Osteocyte (in vitro differentiated cells): ENCODE data around the gene SIL1. TPM values are rescaled to one million over a fixed set of nuclear protein-coding genes. Genes with fewer than 3 reads are reported as not detected.

Experiments used
- DNase-seq: peaks from one replicate; pipeline ENCODE4 v3.0.0; 2021; ENCODE audit warnings: mixed read lengths; ENCODE audit not compliant: unreplicated experiment; ENCODE audit errors: extremely low spot score
- H3K27ac Mint-ChIP-seq: one replicate; pipeline ENCODE4 v1.8.0; 2021; ENCODE audit warnings: mild to moderate bottlenecking, mixed read lengths; ENCODE audit not compliant: unreplicated experiment
- H3K27me3 Mint-ChIP-seq: one replicate; pipeline ENCODE4 v1.8.0; 2021; ENCODE audit warnings: mixed read lengths; ENCODE audit not compliant: unreplicated experiment
- H3K36me3 Mint-ChIP-seq: one replicate; pipeline ENCODE4 v1.8.0; 2021; ENCODE audit warnings: mixed read lengths; ENCODE audit not compliant: unreplicated experiment
- H3K4me1 Mint-ChIP-seq: one replicate; pipeline ENCODE4 v1.8.0; 2021; ENCODE audit warnings: mixed read lengths; ENCODE audit not compliant: unreplicated experiment
- H3K4me3 Mint-ChIP-seq: one replicate; pipeline ENCODE4 v1.8.0; 2021; ENCODE audit warnings: mild to moderate bottlenecking, moderate library complexity, mixed read lengths; ENCODE audit not compliant: unreplicated experiment
- H3K9me3 Mint-ChIP-seq: one replicate; pipeline ENCODE4 v1.8.0; 2021; ENCODE audit warnings: mixed read lengths; ENCODE audit not compliant: unreplicated experiment
- total RNA-seq: library from RNA; stranded (reverse); gene quantifications from 2 replicates; pipeline ENCODE4 v1.2.1, GENCODE V29; 2021
- TF ChIP-seq, protein P1 (sequence below): fragments of 200-600 bp; sonication (generic); IDR thresholded peaks from 2 replicates; pipeline ENCODE4 v1.5.0; 2021; ENCODE audit warnings: antibody characterized with exemption, mild to moderate bottlenecking, moderate library complexity

SIL1 gene
- total RNA-seq, 1 donor from 2014 or later: 58.4 TPM

DNA sequence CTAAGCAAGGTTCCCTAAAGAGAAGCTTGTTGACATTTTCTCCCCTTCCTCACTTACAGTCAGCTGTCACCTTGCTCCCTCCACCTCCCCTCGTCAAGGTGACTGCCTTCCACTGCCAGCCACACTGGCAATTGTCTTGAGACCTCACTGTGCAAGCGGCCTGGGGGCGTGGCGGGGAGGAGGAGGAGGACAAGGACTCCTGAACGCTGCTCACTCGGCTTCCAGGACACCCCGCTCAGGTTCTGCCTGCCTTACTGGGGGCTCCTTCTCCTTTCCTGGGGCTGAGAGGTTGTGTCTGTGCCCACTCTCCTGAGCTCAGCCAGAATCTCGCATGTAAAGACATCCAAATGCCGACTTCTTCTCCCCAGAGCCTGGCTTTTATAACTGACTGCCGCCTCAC lies 262.7 kb downstream of the SIL1 start:
- DNase-seq: peak; percentile 81
- TF ChIP-seq, protein P1, sequence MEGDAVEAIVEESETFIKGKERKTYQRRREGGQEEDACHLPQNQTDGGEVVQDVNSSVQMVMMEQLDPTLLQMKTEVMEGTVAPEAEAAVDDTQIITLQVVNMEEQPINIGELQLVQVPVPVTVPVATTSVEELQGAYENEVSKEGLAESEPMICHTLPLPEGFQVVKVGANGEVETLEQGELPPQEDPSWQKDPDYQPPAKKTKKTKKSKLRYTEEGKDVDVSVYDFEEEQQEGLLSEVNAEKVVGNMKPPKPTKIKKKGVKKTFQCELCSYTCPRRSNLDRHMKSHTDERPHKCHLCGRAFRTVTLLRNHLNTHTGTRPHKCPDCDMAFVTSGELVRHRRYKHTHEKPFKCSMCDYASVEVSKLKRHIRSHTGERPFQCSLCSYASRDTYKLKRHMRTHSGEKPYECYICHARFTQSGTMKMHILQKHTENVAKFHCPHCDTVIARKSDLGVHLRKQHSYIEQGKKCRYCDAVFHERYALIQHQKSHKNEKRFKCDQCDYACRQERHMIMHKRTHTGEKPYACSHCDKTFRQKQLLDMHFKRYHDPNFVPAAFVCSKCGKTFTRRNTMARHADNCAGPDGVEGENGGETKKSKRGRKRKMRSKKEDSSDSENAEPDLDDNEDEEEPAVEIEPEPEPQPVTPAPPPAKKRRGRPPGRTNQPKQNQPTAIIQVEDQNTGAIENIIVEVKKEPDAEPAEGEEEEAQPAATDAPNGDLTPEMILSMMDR: no peak
- peaks cover 2% of the 10 kb centered on the region for H3K4me1 Mint-ChIP-seq
- peaks cover 2% of the 10 kb centered on the region for H3K9me3 Mint-ChIP-seq
- H3K27ac Mint-ChIP-seq: no peak overlapping the region
- peaks cover 50% of the 10 kb centered on the region for H3K36me3 Mint-ChIP-seq
- H3K27me3 Mint-ChIP-seq: no peaks in the 10 kb centered on the region
- H3K4me3 Mint-ChIP-seq: no peak overlapping the region

DNA sequence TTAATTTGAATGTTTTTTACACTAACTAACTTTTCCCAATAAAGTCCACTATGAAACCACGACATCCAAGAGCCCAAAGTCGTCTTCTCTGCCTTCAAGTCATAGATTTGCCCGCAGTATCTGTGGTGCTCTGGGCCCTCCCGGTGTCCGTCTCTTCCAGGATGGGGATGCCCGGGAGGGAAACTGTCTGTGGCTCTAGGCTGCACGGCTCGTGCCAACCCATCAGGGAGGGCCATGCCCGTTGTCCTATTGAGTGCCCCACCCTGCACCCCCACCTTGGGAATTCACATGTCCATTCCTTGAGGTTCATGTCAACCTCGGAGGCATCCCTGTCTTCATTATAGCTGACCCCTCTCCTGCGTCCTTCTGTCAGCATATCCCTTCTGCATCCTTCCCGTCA lies 263.2 kb downstream of the SIL1 start:
- H3K4me3 Mint-ChIP-seq: no peak overlapping the region
- H3K27me3 Mint-ChIP-seq: no peaks in the 10 kb centered on the region
- TF ChIP-seq, protein P1: no peak
- no peak overlapping the region for H3K27ac Mint-ChIP-seq
- DNase-seq: no peak
- peaks cover 2% of the 10 kb centered on the region for H3K4me1 Mint-ChIP-seq
- H3K36me3 Mint-ChIP-seq: peaks cover 55% of the 10 kb centered on the region
- no peaks in the 10 kb centered on the region for H3K9me3 Mint-ChIP-seq

DNA sequence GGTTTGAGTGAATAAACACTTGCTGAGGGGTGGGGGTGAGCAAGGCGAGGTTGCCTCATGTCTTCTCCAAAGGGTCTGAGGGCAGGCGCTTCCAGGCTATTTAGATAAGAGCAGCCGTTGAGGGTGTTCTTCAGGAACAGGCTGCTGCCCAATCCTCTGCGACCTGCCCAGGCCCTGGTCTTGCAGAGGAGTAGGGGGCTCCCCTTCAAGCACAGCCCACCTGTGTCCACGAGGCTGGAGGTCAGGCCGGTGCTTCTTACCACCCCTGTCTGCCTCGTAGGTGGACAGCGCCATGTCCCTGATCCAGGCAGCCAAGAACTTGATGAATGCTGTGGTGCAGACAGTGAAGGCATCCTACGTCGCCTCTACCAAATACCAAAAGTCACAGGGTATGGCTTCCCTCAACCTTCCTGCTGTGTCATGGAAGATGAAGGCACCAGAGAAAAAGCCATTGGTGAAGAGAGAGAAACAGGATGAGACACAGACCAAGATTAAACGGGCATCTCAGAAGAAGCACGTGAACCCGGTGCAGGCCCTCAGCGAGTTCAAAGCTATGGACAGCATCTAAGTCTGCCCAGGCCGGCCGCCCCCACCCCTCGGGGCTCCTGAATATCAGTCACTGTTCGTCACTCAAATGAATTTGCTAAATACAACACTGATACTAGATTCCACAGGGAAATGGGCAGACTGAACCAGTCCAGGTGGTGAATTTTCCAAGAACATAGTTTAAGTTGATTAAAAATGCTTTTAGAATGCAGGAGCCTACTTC lies 264.5 kb downstream of the SIL1 start:
- no peaks in the 10 kb centered on the region for H3K27me3 Mint-ChIP-seq
- peak; percentile 64 for DNase-seq
- H3K27ac Mint-ChIP-seq: peak overlapping the region; percentile 23
- H3K36me3 Mint-ChIP-seq: peaks cover 62% of the 10 kb centered on the region
- no peak overlapping the region for H3K4me3 Mint-ChIP-seq
- H3K9me3 Mint-ChIP-seq: no peaks in the 10 kb centered on the region
- peaks cover 2% of the 10 kb centered on the region for H3K4me1 Mint-ChIP-seq
- TF ChIP-seq, protein P1: no peak

DNA sequence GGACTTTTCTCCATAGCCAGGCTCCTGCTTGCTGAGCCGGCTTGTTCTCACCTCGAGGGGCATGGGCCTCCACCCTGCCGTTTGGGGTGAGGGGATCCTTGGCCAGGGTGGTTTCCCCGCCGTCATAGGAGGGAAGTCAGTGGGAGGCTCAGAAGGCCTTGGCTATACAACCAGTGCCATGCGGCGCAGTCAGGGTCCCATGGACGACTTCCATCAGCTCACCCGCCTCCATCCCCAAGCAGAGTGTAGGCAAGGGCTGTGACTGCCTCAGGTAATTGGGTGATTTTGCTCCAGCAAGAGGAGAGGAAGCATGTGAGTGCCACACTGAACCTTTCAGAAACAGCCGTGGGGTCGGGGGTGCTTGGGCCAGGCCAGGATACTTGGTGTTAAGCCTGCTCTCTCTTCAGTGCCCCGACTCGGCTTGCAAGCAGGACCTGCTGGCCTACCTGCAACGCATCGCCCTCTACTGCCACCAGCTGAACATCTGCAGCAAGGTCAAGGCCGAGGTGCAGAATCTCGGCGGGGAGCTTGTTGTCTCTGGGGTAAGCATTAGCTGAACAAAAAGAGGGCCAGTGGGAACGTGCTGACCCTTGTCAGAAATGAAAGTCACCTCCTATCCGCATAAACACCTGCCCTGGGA lies 265.9 kb downstream of the SIL1 start:
- TF ChIP-seq, protein P1: no peak
- Mint-ChIP-seq H3K36me3 (peaks cover 63% of the 10 kb centered on the region), H3K27me3 (no peaks in the 10 kb centered on the region), H3K4me3 (no peak overlapping the region), H3K27ac (no peak overlapping the region), H3K9me3 (no peaks in the 10 kb centered on the region), H3K4me1 (no peaks in the 10 kb centered on the region)
- no peak for DNase-seq

DNA sequence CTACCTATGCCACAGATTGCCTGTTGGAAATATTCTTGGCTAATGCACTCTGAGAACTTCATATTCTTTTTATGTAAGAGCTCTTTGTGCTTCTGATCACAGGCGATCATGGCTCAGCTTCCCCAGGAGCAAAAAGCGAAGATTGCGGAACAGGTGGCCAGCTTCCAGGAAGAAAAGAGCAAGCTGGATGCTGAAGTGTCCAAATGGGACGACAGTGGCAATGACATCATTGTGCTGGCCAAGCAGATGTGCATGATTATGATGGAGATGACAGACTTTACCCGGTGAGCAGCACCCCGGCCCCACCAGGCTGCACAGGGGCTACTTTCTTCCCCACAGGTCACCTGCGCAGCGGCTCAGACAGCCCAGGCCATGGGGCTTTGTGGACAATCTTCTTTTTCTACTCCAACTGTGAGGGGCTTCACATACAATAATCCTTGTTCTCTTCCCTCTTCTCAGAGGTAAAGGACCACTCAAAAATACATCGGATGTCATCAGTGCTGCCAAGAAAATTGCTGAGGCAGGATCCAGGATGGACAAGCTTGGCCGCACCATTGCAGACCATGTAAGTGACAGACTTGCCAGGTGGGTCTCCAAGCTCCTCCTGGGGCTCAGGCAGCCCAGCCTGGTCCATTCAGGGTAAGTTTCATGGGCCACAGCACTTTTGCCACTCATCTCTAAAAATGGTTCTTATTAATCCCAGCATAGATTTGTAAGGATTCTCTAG lies 267.6 kb downstream of the SIL1 start:
- peaks cover 64% of the 10 kb centered on the region for H3K36me3 Mint-ChIP-seq
- peak; percentile 38 for DNase-seq
- no peak overlapping the region for H3K27ac Mint-ChIP-seq
- no peaks in the 10 kb centered on the region for H3K27me3 Mint-ChIP-seq
- TF ChIP-seq, protein P1: no peak
- H3K4me3 Mint-ChIP-seq: no peak overlapping the region
- H3K4me1 Mint-ChIP-seq: no peaks in the 10 kb centered on the region
- no peaks in the 10 kb centered on the region for H3K9me3 Mint-ChIP-seq
